GM18909 (cell line): Measurements from ENCODE around the gene KRT71.
"Not testable (repeated sequence)": the region's sequence is repeated elsewhere in the genome, so short reads cannot be mapped to it uniquely, and the experiment has no call there.

Source experiments
- ATAC-seq: cut with Tn5 transposase; IDR thresholded peaks from one replicate; pipeline ENCODE4 v1.9.1; 2021; ENCODE audit warnings: mild to moderate bottlenecking; ENCODE audit not compliant: unreplicated experiment, poor library complexity

The KRT71 gene

GRCh38 chr12:52552681-52553195 lies at the start of gene KRT71:
KRT71 (minus strand) TSS chr12:52553145; CDS start chr12:52553077, 68 bp downstream.
- ATAC-seq = no peak

- ATAC-seq = no peak
Measured at GRCh38 chr12:52602552-52602951, 49.6 kb upstream of the KRT71 start.

- ATAC-seq = no peak
Measured at GRCh38 chr12:52601671-52602070, 48.7 kb upstream of the KRT71 start.

GRCh38 chr12:52600941-52601481 lies 48.1 kb upstream of the KRT71 start, which contains the start of gene KRT72:
KRT72 (minus strand) TSS chr12:52601463; CDS start chr12:52601452, 11 bp downstream.
- ATAC-seq = no peak

DNA sequence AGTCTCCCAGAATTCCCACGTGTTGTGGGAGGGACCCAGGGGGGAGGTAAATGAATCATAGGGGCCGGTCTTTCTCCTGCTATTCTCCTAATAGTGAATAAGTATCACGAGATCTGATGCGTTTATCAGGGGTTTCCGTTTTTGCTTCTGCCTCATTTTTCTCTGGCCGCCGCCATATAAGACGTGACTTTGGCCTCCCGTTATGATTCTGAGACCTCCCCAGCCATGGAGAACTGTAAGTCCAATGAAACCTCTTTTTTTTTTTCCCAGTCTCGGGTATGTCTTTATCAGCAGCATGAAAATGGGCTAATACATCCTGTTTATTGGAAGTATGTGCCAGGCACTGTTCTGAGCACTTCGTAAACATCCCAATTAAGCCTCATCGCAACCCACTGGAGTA lies 47.5 kb upstream of the KRT71 start:
- ATAC-seq = no peak

DNA sequence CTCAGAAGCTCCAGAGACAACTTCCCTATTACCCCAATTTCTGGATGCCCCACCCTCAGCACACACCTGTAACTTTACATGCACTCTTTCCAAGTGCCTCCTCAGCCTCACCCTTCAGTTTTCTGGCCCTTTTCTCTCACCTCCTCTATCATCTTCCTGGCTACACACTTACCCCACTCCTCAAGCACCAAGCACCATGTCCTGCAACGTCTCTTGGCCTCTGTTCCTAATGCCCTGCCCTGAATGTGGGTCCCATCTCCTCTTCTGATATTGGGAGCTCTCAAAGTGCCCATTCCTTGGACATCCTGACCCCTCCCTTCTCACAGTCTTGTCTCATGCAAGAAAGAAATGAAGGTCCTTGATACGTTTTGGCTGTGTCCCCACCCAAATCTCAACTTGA lies 47.1 kb upstream of the KRT71 start:
- ATAC-seq = no peak

GRCh38 chr12:52598966-52599365 lies 46.0 kb upstream of the KRT71 start:
- ATAC-seq = no peak

- not testable (repeated sequence) for ATAC-seq
Measured at GRCh38 chr12:52594237-52594636, 41.3 kb upstream of the KRT71 start.

DNA sequence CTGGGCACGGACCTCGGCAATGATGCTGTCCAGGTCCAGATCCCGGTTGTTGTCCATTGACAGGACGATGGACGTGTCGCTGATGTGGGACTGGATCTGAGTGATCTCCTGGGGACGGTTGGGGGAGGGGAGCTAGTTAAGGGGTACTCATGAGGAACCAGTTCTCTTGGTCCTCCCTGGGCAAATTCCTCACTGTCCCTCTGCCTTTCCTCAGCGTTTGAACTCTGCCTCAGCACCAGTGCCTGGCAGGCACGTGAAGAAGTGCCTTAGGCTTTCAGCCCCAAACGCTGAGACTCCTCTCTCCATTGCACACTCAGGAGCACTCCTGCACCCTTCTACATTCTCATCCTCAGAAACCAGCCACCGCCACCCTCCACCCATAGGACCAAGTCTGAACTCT lies 38.6 kb upstream of the KRT71 start:
- ATAC-seq = no peak

DNA sequence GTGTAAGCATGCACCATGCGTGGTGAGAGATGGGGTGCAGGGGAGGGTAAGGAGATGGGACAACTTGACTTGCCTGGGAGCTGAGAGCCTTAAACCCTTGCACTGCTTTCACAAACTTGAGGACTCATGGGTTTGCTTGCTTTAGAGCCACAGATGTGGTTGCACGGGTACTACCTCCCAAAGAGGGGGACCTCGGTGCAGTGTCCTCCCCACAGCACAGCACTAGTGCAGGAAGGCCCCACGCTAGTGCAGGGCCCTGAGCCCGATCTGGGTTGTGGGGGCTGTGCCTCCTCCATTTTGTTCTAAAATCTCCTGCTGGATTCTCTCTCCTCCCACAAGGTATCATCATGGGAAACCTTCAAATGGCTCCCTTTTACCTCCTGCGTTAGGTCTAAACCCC lies 37.1 kb upstream of the KRT71 start:
- no peak for ATAC-seq

DNA sequence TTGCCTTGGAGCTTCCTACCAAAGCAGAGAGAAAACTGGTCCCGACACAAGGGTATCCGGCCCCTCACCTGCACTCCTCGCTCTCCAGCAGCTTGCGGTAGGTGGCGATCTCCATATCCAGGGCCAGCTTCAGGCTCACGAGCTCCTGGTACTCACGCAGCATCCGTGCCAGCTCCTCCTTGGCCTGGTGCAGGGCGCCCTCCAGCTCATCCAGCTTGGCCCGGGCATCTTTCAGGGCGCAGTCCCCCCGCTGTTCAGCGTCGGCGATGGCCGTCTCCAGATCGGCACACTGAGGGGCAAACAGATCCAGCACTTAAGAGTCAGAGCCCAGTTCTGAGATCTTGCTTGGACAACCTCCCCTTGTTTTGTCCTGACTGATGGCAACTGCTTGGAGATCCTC lies 34.6 kb upstream of the KRT71 start:
- ATAC-seq = no peak

DNA sequence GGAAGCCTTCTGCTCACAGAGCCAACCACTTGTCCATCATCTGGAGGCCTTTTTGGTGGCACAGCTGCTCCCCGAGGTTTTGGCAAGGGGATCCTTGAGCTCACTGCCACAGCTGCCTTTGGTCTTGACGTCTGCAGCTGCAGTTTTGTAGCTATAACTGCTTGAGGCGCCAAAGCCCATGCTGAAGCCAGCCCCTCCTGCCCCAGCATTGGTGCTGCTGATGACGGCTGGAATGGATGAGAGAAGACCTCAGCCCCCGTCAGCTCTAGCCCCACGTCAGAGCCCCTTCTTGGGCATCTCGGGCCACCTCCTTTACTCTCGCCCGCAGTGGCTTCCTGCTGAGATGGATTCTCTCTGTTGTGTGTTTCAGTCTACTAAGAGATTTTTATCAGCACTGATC lies 33.0 kb upstream of the KRT71 start:
- ATAC-seq = no peak

DNA sequence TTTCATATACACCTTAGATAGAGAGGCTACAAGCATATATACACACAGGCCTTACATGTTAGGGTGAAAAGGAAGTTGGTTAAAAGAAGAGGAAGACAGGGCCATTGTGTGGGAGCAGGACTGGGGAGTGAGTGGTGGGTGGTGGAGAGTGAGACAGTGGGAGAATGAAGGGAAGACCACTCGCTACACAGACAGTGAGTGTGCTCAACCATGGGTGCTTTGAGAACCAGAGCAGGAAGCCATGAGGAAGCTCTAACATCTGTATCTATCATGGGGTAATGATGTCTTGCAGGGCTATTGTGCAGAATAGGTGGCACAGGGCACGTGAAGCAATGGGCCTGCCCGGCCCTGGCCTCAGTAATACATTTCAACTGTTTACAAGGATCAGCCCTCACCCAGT lies 32.1 kb upstream of the KRT71 start:
- no peak for ATAC-seq

DNA sequence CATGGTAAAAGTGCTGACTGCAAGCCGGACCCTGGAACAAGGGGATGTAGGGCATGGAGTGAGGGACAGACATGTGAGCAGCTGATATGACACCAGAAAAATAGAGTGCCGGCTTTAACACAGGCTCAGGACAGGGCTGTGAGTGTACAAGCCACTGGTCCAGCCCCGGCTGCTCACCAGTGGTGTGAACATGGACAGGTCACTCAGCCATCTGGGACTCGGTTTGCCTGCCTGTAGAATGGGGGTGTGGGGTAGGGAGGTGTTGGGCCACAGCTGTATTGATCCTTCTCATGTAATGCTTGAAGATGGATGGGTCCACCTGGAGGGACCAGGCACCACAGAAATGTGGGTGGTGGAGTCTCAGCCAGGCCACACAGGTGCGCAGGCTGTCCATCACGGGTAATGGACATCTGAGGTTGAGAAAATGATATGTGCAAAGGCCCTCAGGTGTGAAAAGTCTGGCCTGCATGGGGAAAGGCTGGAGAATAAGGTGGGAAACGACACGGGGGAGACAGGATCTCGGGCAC lies 31.3 kb upstream of the KRT71 start:
- ATAC-seq = no peak

DNA sequence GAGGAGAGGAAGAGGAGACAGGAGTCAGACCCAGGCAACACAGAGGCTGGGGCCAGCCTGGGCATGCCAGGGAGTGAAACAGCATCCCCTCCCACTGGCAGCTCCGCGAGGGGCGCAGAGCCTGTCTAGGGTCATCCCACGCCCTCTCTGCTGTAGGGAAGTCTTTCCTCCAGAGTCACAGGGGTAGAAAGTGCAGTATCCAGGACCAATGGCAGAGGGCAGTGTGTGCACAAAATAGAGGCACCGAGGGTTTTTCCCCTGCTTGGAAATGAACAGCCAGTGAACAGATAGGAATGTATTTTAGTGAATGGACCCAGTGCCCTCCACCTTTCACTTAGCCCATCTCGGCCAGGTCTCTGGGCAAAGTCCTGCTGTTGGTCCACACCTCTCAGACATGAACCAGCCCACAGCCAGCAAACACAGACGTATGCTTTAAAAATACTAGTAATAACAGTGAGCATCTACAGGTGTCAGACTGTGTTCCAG lies 30.1 kb upstream of the KRT71 start:
- ATAC-seq = no peak

DNA sequence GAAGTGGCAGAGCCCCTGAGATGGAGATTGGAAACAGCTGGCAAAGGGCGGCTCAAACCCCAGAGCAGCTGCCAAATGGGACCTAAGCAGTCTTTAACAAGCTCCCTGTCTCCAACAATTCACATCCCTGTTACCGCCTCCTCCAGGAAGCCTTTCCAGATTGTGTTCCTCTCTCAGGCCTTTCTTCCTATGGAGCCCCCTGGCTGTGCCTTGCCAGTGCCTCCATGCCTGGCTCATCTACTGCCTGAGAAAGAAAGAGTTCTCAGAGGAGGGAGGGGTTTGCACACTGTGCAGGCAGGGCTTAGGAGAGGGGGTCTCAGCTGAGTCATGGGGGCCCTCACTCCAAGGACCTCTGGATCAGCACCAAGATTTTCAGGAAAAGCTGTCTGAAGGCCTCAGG lies 29.5 kb upstream of the KRT71 start:
- ATAC-seq = no peak

DNA sequence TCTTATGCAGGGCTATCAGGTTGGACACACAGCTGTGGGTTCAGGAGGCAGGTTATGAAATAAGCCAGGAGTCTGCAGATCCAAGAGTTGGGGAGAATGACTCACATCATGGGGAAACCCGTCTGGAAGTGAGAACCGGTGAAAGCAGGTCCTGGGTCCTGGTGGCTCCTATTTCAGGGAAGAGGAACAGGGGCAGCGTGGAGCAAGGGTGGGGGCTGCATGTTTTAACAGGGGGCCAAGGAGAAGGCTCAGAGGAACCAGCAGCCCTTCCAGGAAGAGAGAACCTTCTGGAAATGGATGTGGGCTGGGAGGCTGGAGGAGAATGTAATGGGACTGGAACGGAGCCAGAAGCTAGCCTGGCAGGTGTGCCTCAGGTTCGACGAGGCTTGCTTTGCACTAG lies 28.5 kb upstream of the KRT71 start:
- no peak for ATAC-seq

GRCh38 chr12:52581066-52581465 lies 28.1 kb upstream of the KRT71 start:
- no peak for ATAC-seq

DNA sequence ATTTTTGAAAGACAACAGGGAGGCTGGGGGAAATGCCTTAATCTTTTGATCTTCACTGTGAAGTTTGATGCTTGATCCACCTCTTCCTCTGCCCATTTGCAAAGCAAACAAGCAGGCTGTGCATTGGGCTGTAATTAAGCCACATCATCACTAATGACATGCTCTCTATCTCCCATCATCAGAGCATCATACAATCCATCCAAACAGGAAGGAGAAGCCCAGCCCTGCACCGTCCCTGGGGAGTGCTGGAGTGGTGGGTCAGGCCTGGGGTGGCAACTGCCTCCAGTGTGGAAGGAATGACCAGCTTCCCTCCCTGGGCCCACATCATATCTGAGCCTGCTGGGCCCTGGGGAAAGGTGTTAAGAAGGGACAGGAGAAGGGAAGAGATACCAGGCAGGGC lies 27.6 kb upstream of the KRT71 start:
- no peak for ATAC-seq

GRCh38 chr12:52579468-52580465 lies 26.8 kb upstream of the KRT71 start:
- ATAC-seq = no peak

DNA sequence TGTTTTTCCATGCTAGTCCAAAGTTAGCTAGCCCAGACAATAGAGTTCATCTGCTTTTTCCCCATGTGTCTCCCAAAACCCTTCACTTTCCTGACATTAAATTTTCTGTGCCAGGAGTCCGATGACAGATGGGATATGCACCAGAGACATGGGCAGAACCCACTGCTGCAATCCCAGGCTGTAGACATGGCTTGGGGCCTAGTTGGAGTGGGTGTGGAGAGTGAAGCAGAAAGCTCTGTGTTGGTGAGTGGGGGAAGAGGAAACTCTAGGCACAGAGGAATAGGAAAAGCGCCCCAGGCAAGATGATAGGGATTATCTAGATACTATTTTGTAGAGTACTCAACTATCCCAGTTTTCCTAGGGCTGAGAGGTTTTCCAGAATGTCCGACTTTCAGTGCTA lies 25.5 kb upstream of the KRT71 start:
- no peak for ATAC-seq
